Endometrial microvascular endothelial cells (primary cell): ENCODE data around the gene STARD6. TPM values are rescaled to one million over a fixed set of nuclear protein-coding genes. Genes with fewer than 3 reads are reported as not detected.

ENCODE experiments used
- in situ Hi-C: cut with HindIII; loops from 2 replicates; pipeline ENCODE4 v1.10.0; 2017; ENCODE audit warnings: low sequenced_read_pairs, low pct_unique_long_range_greater_than_20kb; ENCODE audit errors: inconsistent ontology term
- total RNA-seq: library from RNA; depleted of rRNA; stranded (reverse); fragments of >200 nt; gene quantifications from one replicate; pipeline ENCODE4 v1.2.3, GENCODE V29; 2015; ENCODE audit errors: inconsistent ontology term

The STARD6 gene
- total RNA-seq, 1 donor from 2014 or later: not detected

DNA sequence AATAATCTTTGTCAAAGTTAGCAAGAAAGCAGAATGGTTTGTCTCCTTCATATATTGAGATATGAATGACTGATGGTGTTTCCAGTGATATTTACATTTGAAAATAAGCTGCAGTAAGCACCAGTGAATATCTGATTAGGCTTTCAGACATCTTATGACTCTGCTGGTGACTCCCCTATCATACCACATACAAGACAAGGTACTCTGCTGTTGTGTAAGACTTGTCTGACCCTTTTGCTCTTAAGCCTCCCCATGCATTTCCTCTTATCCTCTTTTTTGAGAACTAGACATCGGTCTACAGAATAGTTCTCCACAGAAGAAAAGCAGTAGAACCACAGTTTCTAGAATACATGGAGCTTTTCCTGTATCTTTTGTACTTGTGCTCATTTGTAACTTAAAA lies 79.0 kb downstream of the STARD6 start:
- in situ Hi-C loops: no loop called here

DNA sequence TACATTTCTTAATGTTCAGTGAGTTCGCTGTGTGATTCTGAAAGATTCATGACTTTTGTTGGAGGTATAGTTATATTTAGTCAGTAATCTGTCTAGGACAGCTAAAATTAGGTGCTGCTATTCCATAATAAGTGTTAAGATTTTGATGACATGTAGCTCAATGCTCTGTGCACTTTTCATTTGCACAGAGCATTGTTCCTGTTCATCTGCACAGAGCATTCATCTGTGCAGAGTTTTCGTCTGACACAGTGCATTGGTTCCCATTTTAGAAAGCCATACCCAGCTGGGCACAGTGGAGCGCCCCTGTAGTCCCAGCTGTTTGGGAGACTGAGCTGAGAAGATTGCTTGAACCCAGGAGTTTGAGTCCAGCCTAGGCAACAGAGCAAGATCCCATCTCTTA lies 79.8 kb downstream of the STARD6 start:
- in situ Hi-C loops: no loop called here

Other genes starting within 250 kb of the STARD6 start
- gene MBD2, start 133.2 kb downstream of the STARD6 start, total RNA-seq: 23.5 TPM
- 8.7 TPM for gene POLI, start 88.3 kb downstream of the STARD6 start, total RNA-seq
- 15.4 TPM for gene C18orf54, start within 50 bp of the STARD6 start, total RNA-seq
- not detected for gene DYNAP, start 233.4 kb upstream of the STARD6 start, total RNA-seq